Vagina (tissue), 2 donors: Measurements from ENCODE around the gene DUOXA2. TPM values are rescaled to one million over a fixed set of nuclear protein-coding genes. Genes with fewer than 3 reads are reported as not detected.

Experiments used
- DNase-seq, 2 donors: peaks; one replicate each; pipeline ENCODE4 v3.0.0-alpha.2; 2017; ENCODE audit errors: extremely low spot score in 2 of 2
- H3K27ac ChIP-seq: fragments of 200-600 bp; sonication (generic); one replicate; pipeline ENCODE4 v1.5.1; 2019
- H3K27me3 ChIP-seq: fragments of 200-600 bp; sonication (generic); one replicate; pipeline ENCODE4 v1.5.1; 2019
- H3K36me3 ChIP-seq, 2 donors: fragments of 200-600 bp; sonication (generic); one replicate each; pipeline ENCODE4 v1.5.1; 2017 to 2019
- H3K4me1 ChIP-seq: fragments of 200-600 bp; sonication (generic); one replicate; pipeline ENCODE4 v1.5.1; 2019
- H3K4me3 ChIP-seq, 2 donors: fragments of 200-600 bp; sonication (generic); 1 replicate in 1 of 2; 2 replicates in 1 of 2; pipeline ENCODE4 v1.5.1; 2016 to 2019
- H3K9me3 ChIP-seq: fragments of 200-600 bp; sonication (generic); one replicate; pipeline ENCODE4 v1.5.1; 2019
- POLR2A ChIP-seq, 2 donors: fragments of 450-650 bp; IDR thresholded peaks; one replicate each; pipeline ENCODE4 v1.6.1; 2017; ENCODE audit warnings: antibody characterized with exemption in 2 of 2, mild to moderate bottlenecking in 2 of 2, moderate library complexity in 2 of 2
- POLR2AphosphoS5 ChIP-seq, 2 donors: sonication (generic); formaldehyde crosslinking; IDR thresholded peaks; one replicate each; pipeline ENCODE4 v1.9.0; 2017; ENCODE audit warnings: antibody characterized with exemption in 2 of 2, mild to moderate bottlenecking in 2 of 2, low read depth in 1 of 2; ENCODE audit not compliant: insufficient read depth in 1 of 2
- intact Hi-C: fragments of 100-400 bp; cut with DNase I; formaldehyde crosslinking; loops from one replicate; pipeline ENCODE4 v1.15.1; 2023
- total RNA-seq: library from RNA; depleted of rRNA; stranded (reverse); fragments of >200 nt; gene quantifications from one replicate; pipeline ENCODE4 v1.2.3, GENCODE V29; 2016
- TF ChIP-seq, protein P1 (sequence below), 3 experiments: fragments of 450-650 bp in 2 of 3; fragments of 200-600 bp in 1 of 3; sonication (generic) in 1 of 3; IDR thresholded peaks; one replicate each; pipeline ENCODE4 v1.5.1; 2017 to 2019; ENCODE audit warnings: antibody characterized with exemption in 3 of 3, mild to moderate bottlenecking in 2 of 3, moderate library complexity in 2 of 3

Gene DUOXA2
- total RNA-seq, 1 donor from 2014 or later: 1.5 TPM

DNA sequence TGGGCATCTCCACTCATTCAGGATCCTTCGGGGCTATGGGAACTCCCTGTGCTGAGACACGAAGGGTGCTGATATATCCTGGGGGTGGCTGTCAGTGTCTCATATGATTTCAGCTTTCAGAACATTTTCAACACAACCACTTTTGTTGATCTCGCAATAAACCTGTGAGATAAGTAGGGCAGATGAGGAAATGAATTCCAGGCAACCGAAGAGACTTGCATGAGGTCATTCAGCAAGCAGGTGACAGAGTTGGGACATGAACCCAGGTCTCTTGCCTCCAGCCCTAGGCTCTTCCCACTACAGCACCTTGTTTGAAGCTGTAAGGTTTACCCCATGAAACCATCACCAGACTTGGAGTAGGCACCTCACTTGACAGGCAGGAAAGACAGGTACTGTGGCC is 32.3 kb downstream of the DUOXA2 start:
- Histone ChIP-seq H3K36me3 (peaks cover 0 to 5% of the 10 kb centered on the region in 2 donors), H3K9me3 (no peaks in the 10 kb centered on the region), H3K4me3 (no peak overlapping the region), H3K4me1 (peaks cover 4% of the 10 kb centered on the region), H3K27me3 (no peaks in the 10 kb centered on the region), H3K27ac (no peak overlapping the region)
- intact Hi-C loops: no loop called here
- no peak for DNase-seq
- TF ChIP-seq, protein P1, sequence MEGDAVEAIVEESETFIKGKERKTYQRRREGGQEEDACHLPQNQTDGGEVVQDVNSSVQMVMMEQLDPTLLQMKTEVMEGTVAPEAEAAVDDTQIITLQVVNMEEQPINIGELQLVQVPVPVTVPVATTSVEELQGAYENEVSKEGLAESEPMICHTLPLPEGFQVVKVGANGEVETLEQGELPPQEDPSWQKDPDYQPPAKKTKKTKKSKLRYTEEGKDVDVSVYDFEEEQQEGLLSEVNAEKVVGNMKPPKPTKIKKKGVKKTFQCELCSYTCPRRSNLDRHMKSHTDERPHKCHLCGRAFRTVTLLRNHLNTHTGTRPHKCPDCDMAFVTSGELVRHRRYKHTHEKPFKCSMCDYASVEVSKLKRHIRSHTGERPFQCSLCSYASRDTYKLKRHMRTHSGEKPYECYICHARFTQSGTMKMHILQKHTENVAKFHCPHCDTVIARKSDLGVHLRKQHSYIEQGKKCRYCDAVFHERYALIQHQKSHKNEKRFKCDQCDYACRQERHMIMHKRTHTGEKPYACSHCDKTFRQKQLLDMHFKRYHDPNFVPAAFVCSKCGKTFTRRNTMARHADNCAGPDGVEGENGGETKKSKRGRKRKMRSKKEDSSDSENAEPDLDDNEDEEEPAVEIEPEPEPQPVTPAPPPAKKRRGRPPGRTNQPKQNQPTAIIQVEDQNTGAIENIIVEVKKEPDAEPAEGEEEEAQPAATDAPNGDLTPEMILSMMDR (IDR thresholded peaks at IDR 0.05): no peak

DNA sequence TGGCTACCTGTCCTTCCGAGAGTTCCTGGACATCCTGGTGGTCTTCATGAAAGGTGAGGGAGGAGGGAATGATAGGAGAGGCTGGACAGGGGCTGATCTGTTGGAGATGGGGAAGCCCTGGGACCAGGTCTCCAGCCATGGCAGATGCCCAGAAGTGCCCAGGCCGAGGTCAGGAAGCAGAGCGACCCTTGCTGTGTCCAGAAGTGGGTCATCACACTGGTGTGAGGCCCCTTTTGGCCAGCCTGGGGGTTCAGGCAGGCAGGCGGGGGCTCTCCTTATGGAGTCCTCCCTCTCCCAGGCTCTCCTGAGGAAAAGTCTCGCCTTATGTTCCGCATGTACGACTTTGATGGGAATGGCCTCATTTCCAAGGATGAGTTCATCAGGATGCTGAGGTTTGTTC is 33.5 kb downstream of the DUOXA2 start:
- DNase-seq: no peak
- no peak overlapping the region for H3K27ac ChIP-seq
- no peak overlapping the region for H3K4me3 ChIP-seq
- no peaks in the 10 kb centered on the region for H3K27me3 ChIP-seq
- H3K4me1 ChIP-seq: peaks cover 4% of the 10 kb centered on the region
- H3K9me3 ChIP-seq: no peaks in the 10 kb centered on the region
- H3K36me3 ChIP-seq: peaks cover 0 to 14% of the 10 kb centered on the region in 2 donors
- intact Hi-C loops: no loop called here
- TF ChIP-seq POLR2AphosphoS5 (IDR thresholded peaks at IDR 0.05; ENCODE audit: insufficient read depth in 1 of 2, low read depth in 1 of 2) (no peak), POLR2A (IDR thresholded peaks at IDR 0.05) (no peak)
- TF ChIP-seq, protein P1 (IDR thresholded peaks at IDR 0.05): no peak

DNA sequence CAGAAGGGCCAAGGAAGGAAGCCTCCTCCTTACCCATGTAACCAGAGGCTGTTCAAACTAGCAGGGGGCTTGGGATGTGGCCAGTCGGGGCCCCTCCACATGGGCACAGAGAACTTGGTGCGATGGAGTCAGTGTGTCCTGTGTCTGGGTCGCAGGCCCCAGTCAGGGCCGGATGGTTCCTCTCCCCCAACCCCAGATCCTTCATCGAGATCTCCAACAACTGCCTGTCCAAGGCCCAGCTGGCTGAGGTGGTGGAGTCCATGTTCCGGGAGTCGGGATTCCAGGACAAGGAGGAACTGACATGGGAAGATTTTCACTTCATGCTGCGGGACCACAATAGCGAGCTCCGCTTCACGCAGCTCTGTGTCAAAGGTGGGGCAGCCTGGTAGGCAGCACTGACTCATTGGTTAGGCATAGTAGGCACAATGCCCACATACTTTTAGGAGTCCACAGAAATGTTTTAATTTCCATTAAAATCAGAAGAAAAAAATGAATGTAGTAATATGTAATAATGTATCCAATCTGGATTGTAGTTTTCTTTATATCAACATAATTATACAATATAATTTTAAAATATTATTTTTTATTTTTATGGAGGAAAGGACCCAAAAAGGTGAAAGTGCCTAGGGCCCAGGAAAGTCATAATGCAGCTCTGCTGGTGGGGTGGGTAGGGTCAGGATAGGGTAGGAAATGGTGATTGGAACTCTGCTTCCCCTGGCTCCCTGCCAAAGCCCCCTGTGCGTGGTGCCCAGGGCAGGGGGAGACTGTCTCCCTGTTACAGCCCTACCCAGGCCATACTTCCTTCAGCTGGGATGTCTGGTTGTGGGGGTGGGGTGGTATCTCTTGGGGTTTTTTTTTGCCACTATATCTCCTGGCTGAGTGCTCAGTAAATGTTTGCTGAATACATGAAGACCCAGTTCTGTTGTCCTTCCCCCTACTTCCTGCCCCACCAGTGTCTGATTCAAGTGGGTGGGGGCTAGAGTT is 34.2 kb downstream of the DUOXA2 start:
- Histone ChIP-seq H3K36me3 (peaks cover 0 to 15% of the 10 kb centered on the region in 2 donors), H3K27me3 (no peaks in the 10 kb centered on the region), H3K4me1 (peaks cover 4% of the 10 kb centered on the region), H3K27ac (no peak overlapping the region), H3K9me3 (no peaks in the 10 kb centered on the region), H3K4me3 (no peak overlapping the region)
- no peak for DNase-seq
- TF ChIP-seq, protein P1 (IDR thresholded peaks at IDR 0.05): no peak
- TF ChIP-seq POLR2A (IDR thresholded peaks at IDR 0.05): no peak
- TF ChIP-seq POLR2AphosphoS5 (IDR thresholded peaks at IDR 0.05; ENCODE audit: insufficient read depth in 1 of 2, low read depth in 1 of 2): no peak
- intact Hi-C loops: no loop called here

DNA sequence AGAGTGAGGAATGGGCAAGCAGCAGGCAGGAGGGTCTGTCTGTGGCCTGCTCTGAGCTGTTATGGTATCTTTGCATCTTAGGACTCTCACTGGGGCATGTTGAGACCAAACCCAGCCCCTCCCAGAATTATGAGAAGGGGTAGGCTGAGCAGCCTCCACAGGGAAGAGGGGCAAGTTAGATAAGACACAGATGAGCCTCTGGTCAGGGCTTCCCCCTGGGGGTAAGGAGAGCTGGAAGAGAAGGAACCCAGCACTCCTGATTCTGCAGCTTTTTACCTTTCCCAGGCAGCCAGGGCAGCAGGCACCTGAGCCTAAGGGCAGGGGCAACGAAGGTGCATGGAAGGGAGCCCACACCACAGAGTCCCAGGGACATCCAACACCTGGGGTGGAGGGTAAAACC is 34.9 kb downstream of the DUOXA2 start:
- Histone ChIP-seq H3K4me1 (peaks cover 4% of the 10 kb centered on the region), H3K27ac (no peak overlapping the region), H3K36me3 (peaks cover 0 to 15% of the 10 kb centered on the region in 2 donors), H3K4me3 (no peak overlapping the region), H3K27me3 (no peaks in the 10 kb centered on the region), H3K9me3 (no peaks in the 10 kb centered on the region)
- DNase-seq: no peak
- TF ChIP-seq, protein P1 (IDR thresholded peaks at IDR 0.05): no peak
- no peak for TF ChIP-seq POLR2AphosphoS5 (IDR thresholded peaks at IDR 0.05; ENCODE audit: insufficient read depth in 1 of 2, low read depth in 1 of 2)
- no peak for TF ChIP-seq POLR2A (IDR thresholded peaks at IDR 0.05)
- intact Hi-C loops: no loop called here

DNA sequence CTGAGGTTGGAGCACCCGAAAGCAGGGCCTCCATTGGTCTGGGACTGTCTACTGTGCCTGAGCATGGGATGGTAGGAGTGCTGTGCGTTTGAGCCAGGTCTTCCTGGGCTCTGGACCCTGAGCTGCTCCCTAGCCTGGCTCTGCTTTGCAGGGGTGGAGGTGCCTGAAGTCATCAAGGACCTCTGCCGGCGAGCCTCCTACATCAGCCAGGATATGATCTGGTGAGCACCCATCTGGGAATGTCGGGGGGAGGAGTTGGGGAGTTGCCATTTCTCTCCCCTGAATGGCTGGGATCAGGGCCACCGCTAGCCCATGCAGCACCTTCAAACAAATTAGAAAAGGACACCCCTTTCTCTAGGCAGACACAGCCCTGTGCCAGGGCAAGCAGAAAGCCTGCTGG is 36.4 kb downstream of the DUOXA2 start:
- Histone ChIP-seq H3K4me1 (peaks cover 4% of the 10 kb centered on the region), H3K36me3 (peaks cover 0 to 15% of the 10 kb centered on the region in 2 donors), H3K27me3 (no peaks in the 10 kb centered on the region), H3K4me3 (no peak overlapping the region), H3K9me3 (no peaks in the 10 kb centered on the region), H3K27ac (no peak overlapping the region)
- no peak for DNase-seq
- TF ChIP-seq, protein P1 (IDR thresholded peaks at IDR 0.05): no peak
- TF ChIP-seq POLR2A (IDR thresholded peaks at IDR 0.05) (no peak), POLR2AphosphoS5 (IDR thresholded peaks at IDR 0.05; ENCODE audit: insufficient read depth in 1 of 2, low read depth in 1 of 2) (no peak)
- intact Hi-C loops: no loop called here
